Bronchial epithelial cell (primary cell): ENCODE measurements around the gene ANK3. TPM values are rescaled to one million over a fixed set of nuclear protein-coding genes. Genes with fewer than 3 reads are reported as not detected.
"Not testable (repeated sequence)": the region's sequence is repeated elsewhere in the genome, so short reads cannot be mapped to it uniquely, and the experiment has no call there.

ENCODE experiments used
- DNase-seq: peaks from one replicate; pipeline ENCODE4 v3.0.0-alpha.2; 2010; ENCODE audit warnings: low read depth
- FAIRE-seq: peaks from 2 replicates; lab custom pipeline; 2011; peaks lifted over from hg19 to GRCh38; lab: Jason Lieb, UNC
- H3K27me3 ChIP-seq: 2 replicates; pipeline ENCODE4 v1.5.1; 2011; ENCODE audit warnings: low read length; ENCODE audit not compliant: control insufficient read depth, insufficient read depth
- H3K36me3 ChIP-seq: 2 replicates; pipeline ENCODE4 v1.5.1; 2011; ENCODE audit warnings: low read length; ENCODE audit not compliant: control insufficient read depth, insufficient read depth
- H3K4me3 ChIP-seq: 2 replicates; pipeline ENCODE4 v1.5.1; 2011; ENCODE audit warnings: mild to moderate bottlenecking, low read depth, low read length, control low read depth
- CTCF ChIP-seq: IDR thresholded peaks from 2 replicates; pipeline ENCODE4 v1.5.1; 2011; ENCODE audit warnings: mild to moderate bottlenecking, moderate library complexity, low read length, control low read depth, inconsistent platforms; ENCODE audit not compliant: insufficient read depth, severe bottlenecking
- total RNA-seq: library from RNA; depleted of rRNA; stranded (reverse); fragments of >200 nt; gene quantifications from 2 replicates; pipeline ENCODE4 v1.2.1, GENCODE V29; 2014

Gene ANK3
- total RNA-seq, 1 donor from 2014 or later = 7.9 TPM

- H3K4me3 ChIP-seq = no peak overlapping the region
- no peaks in the 10 kb centered on the region for H3K36me3 ChIP-seq
- no peak for TF ChIP-seq CTCF
- no peaks in the 10 kb centered on the region for H3K27me3 ChIP-seq
- no peak for FAIRE-seq
- no peak for DNase-seq
These were observed 93.6 kb downstream of the ANK3 start for GRCh38 chr10:60296073-60296472.

GRCh38 chr10:60295028-60295937 is 94.4 kb downstream of the ANK3 start:
- no peak for TF ChIP-seq CTCF
- Histone ChIP-seq H3K4me3 (no peak overlapping the region), H3K36me3 (no peaks in the 10 kb centered on the region), H3K27me3 (no peaks in the 10 kb centered on the region)
- DNase-seq = no peak
- FAIRE-seq = no peak

- TF ChIP-seq CTCF = no peak
- Histone ChIP-seq H3K36me3 (no peaks in the 10 kb centered on the region), H3K27me3 (no peaks in the 10 kb centered on the region), H3K4me3 (no peak overlapping the region)
- FAIRE-seq (no peak), DNase-seq (no peak)
These were observed 96.0 kb downstream of the ANK3 start for GRCh38 chr10:60293581-60294175.

- FAIRE-seq = no peak
These were observed 96.7 kb downstream of the ANK3 start for GRCh38 chr10:60292998-60293397.

GRCh38 chr10:60292536-60292935 is 97.1 kb downstream of the ANK3 start:
- not testable (repeated sequence) for DNase-seq, H3K27me3 ChIP-seq, FAIRE-seq, H3K4me3 ChIP-seq, H3K36me3 ChIP-seq

More at GRCh38 chr10:60292998-60293397, 96.7 kb downstream of the ANK3 start:
- no peaks in the 10 kb centered on the region for H3K36me3 ChIP-seq
- no peak overlapping the region for H3K4me3 ChIP-seq
- H3K27me3 ChIP-seq = no peaks in the 10 kb centered on the region
- no peak for TF ChIP-seq CTCF
- DNase-seq = no peak

GRCh38 chr10:60291344-60291930 is 98.2 kb downstream of the ANK3 start:
- Histone ChIP-seq H3K4me3 (no peak overlapping the region), H3K36me3 (no peaks in the 10 kb centered on the region), H3K27me3 (no peaks in the 10 kb centered on the region)
- TF ChIP-seq CTCF = no peak
- FAIRE-seq = no peak
- no peak for DNase-seq
